ENCODE results near the gene TOMM5.

DNA sequence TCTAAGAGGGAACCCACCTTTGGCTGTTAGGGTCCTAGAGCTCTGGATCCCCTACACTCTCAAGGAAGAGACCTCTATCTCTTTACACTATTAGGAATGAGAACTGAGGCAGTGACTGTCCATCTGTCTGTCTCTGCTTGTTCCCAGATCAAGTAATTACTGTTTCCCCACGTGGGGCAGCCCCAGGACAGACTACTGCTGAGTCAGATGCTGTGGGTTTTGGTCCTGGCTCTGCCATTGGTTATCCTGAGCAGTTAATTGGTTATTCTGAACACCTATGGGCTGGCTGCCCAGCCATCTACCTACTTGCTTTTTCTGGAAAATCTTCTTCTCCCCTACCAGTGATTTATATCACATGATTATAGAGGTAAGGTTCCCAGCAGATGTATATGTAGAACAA, 49.5 kb downstream of the TOMM5 start:
- TF ChIP-seq, protein P1, sequence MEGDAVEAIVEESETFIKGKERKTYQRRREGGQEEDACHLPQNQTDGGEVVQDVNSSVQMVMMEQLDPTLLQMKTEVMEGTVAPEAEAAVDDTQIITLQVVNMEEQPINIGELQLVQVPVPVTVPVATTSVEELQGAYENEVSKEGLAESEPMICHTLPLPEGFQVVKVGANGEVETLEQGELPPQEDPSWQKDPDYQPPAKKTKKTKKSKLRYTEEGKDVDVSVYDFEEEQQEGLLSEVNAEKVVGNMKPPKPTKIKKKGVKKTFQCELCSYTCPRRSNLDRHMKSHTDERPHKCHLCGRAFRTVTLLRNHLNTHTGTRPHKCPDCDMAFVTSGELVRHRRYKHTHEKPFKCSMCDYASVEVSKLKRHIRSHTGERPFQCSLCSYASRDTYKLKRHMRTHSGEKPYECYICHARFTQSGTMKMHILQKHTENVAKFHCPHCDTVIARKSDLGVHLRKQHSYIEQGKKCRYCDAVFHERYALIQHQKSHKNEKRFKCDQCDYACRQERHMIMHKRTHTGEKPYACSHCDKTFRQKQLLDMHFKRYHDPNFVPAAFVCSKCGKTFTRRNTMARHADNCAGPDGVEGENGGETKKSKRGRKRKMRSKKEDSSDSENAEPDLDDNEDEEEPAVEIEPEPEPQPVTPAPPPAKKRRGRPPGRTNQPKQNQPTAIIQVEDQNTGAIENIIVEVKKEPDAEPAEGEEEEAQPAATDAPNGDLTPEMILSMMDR (IDR thresholded peaks at IDR 0.05; ENCODE audit: poor library complexity, severe bottlenecking) = no peak
- TF ChIP-seq SMC3 (conservative IDR thresholded peaks at IDR 0.05; ENCODE audit: poor library complexity) (no peak), EZH2 (IDR thresholded peaks at IDR 0.05; ENCODE audit: borderline replicate concordance, insufficient read depth, low read length, poor library complexity, severe bottlenecking) (no peak), RAD21 (conservative IDR thresholded peaks at IDR 0.05) (no peak), POLR2AphosphoS5 (IDR thresholded peaks at IDR 0.05) (no peak), TAF1 (IDR thresholded peaks at IDR 0.05; ENCODE audit: low read depth) (no peak)
- TF ChIP-seq, protein P2, sequence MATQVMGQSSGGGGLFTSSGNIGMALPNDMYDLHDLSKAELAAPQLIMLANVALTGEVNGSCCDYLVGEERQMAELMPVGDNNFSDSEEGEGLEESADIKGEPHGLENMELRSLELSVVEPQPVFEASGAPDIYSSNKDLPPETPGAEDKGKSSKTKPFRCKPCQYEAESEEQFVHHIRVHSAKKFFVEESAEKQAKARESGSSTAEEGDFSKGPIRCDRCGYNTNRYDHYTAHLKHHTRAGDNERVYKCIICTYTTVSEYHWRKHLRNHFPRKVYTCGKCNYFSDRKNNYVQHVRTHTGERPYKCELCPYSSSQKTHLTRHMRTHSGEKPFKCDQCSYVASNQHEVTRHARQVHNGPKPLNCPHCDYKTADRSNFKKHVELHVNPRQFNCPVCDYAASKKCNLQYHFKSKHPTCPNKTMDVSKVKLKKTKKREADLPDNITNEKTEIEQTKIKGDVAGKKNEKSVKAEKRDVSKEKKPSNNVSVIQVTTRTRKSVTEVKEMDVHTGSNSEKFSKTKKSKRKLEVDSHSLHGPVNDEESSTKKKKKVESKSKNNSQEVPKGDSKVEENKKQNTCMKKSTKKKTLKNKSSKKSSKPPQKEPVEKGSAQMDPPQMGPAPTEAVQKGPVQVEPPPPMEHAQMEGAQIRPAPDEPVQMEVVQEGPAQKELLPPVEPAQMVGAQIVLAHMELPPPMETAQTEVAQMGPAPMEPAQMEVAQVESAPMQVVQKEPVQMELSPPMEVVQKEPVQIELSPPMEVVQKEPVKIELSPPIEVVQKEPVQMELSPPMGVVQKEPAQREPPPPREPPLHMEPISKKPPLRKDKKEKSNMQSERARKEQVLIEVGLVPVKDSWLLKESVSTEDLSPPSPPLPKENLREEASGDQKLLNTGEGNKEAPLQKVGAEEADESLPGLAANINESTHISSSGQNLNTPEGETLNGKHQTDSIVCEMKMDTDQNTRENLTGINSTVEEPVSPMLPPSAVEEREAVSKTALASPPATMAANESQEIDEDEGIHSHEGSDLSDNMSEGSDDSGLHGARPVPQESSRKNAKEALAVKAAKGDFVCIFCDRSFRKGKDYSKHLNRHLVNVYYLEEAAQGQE (IDR thresholded peaks at IDR 0.05; ENCODE audit: borderline replicate concordance) = no peak

Measured in neural cell (in vitro differentiated cells).